ENCODE results near the gene MFSD6.

DNA sequence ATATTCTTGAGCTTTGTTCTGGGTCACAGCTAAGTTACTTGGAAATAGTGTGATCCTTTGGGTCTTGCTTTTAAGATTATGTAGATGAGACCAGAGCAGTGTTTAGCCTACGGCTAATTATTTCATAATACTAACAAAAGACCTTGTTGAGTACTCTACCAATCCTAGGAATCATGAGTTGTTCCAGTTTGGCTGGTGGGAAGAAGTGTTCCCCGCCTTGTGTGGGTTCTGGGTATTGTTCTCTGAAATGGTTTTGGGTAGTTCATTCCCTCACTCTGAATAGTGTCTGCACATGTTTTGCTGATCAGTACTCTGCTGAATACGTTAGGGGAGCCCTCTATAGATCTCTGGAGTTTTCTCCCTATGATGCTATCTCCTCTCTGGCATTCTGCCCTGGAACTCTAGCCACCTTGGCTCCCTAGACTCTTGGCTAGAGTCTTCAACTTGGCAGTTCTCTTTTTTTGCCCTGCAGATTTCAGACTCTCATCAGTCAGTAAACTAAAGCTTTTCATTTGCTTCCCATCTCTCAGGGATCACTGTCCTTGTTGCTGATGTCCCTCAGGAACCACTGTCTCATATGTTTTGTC lies 78.0 kb downstream of the MFSD6 start:
- TF ChIP-seq CTCF (conservative IDR thresholded peaks at IDR 0.05; ENCODE audit: low read depth, low read length) (no peak), EZH2 (IDR thresholded peaks at IDR 0.05; ENCODE audit: low read length, unreplicated experiment) (no peak), EZH2phosphoT487 (IDR thresholded peaks at IDR 0.05; ENCODE audit: borderline replicate concordance, low read length) (no peak)

Measured in PC-3 (cell line).